OCI-LY3 (cell line): ENCODE data around the gene STX16.

Experiments
- EZH2phosphoT487 ChIP-seq: fragments of 200-600 bp; shearing (Covaris generic); IDR thresholded peaks from 2 replicates; pipeline ENCODE4 v1.6.1; 2018; ENCODE audit warnings: antibody characterized with exemption, mixed run types, low read depth
- TF ChIP-seq, protein P1 (sequence below): fragments of 200-600, 300-600 bp; sonication (generic); IDR thresholded peaks from 2 replicates; pipeline ENCODE4 v1.5.1; 2014; ENCODE audit warnings: antibody characterized with exemption, low read length, low read depth

DNA sequence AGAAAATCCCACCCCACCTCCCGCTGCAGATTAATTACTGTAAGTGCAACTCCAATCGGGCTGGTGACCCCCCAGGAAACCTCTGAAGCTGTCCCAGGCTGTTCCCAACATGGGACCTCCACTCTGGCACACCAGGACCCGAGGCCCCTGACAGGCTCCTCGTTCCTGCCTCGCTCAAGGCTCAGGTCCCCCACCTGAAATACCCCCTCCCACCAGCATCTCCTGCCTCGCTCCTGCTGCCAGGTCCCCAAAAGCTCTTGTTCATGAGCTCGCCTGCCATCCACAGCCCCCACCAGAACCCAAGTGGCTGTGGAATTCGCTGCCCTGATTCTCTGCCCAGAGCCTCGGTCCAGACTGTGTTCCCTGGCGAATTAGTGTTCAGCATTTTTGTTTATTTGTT is 67.6 kb downstream of the STX16 start:
- no peak for TF ChIP-seq EZH2phosphoT487
- TF ChIP-seq, protein P1, sequence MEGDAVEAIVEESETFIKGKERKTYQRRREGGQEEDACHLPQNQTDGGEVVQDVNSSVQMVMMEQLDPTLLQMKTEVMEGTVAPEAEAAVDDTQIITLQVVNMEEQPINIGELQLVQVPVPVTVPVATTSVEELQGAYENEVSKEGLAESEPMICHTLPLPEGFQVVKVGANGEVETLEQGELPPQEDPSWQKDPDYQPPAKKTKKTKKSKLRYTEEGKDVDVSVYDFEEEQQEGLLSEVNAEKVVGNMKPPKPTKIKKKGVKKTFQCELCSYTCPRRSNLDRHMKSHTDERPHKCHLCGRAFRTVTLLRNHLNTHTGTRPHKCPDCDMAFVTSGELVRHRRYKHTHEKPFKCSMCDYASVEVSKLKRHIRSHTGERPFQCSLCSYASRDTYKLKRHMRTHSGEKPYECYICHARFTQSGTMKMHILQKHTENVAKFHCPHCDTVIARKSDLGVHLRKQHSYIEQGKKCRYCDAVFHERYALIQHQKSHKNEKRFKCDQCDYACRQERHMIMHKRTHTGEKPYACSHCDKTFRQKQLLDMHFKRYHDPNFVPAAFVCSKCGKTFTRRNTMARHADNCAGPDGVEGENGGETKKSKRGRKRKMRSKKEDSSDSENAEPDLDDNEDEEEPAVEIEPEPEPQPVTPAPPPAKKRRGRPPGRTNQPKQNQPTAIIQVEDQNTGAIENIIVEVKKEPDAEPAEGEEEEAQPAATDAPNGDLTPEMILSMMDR = no peak
